ENCODE data around the gene CFAP43.

DNA sequence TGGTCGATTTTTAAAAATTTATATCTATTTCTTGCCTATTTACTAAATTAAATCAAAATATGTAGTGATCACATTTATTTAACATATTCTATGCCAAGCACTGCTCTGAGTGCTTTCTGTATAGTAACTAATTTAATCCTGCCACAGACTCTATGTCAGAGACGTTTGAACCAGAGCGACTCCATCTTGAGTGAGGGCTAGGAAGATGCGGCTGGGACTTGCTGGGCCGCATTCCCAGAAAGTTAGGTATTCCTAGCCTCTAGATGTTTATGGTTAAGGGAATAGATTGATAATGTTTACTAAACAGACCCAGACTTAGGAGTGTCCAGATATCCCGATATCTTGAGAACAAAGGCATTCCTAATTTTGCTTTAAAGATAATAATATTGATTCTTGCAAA is 19.3 kb upstream of the CFAP43 start:
- no peak for TF ChIP-seq SUZ12 (IDR thresholded peaks at IDR 0.05; ENCODE audit: unreplicated experiment)
- no peak for TF ChIP-seq RELA (IDR thresholded peaks at IDR 0.05; ENCODE audit: borderline replicate concordance, partially characterized antibody)
- TF ChIP-seq, protein P1, sequence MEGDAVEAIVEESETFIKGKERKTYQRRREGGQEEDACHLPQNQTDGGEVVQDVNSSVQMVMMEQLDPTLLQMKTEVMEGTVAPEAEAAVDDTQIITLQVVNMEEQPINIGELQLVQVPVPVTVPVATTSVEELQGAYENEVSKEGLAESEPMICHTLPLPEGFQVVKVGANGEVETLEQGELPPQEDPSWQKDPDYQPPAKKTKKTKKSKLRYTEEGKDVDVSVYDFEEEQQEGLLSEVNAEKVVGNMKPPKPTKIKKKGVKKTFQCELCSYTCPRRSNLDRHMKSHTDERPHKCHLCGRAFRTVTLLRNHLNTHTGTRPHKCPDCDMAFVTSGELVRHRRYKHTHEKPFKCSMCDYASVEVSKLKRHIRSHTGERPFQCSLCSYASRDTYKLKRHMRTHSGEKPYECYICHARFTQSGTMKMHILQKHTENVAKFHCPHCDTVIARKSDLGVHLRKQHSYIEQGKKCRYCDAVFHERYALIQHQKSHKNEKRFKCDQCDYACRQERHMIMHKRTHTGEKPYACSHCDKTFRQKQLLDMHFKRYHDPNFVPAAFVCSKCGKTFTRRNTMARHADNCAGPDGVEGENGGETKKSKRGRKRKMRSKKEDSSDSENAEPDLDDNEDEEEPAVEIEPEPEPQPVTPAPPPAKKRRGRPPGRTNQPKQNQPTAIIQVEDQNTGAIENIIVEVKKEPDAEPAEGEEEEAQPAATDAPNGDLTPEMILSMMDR (IDR thresholded peaks at IDR 0.05 in 2 of 3, conservative IDR thresholded peaks at IDR 0.05 in 1 of 3; ENCODE audit: control insufficient read depth in 2 of 3, extremely low read depth in 1 of 3, insufficient read depth in 1 of 3, low read depth in 3 of 3, low read length in 3 of 3) = no peak

Data from GM12878 (cell line).